Midbrain (tissue), 1 donor: ENCODE measurements around the gene CORT.
"Not testable (repeated sequence)": the region's sequence is repeated elsewhere in the genome, so short reads cannot be mapped to it uniquely, and the experiment has no call there.

Experiments used
- DNase-seq: peaks from one replicate; lab custom pipeline; 2025; lab: John Stamatoyannopoulos, UW

The CORT gene

DNA sequence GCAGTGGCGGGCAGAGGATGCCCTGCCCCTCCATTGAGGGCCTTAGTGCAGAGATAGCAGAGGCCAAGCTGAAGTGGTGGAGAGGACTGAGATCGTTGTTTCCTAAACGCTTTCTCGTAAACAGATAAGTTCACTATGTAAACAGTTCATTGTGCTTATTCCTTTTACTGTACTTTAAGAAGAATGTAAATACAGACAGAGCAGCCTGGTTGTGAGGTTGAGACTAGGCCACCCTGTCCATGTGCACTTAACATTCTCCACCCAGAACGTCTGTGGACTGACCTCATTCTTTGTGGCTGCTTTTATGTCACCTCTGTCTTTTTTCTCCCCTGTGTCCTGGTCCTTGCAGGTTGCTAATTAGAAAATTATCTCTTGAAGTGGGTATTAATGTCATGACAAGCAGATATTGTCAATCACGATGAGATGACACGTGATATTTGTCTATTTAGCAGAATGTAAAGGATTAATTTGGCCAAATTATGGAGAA, 11.1 kb upstream of the CORT start:
- DNase-seq: no peak

DNA sequence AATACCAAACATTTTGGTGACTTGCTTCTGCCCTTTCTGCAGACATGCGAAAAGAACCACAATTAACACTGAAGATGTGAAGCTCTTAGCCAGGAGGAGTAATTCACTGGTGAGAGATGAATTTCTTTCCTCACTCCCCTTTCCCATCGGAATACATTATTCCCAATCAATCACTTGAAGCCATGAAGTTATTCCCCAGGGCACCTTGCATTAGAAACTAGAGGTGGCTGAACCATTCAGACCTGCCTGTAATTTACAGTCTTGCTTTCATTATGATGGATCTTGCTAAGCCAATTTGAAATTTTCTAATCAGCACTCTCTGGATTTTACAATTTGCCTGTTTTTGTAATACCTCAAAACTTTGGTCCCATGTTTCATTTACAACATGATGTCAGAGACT, 9.5 kb upstream of the CORT start:
- no peak for DNase-seq

DNA sequence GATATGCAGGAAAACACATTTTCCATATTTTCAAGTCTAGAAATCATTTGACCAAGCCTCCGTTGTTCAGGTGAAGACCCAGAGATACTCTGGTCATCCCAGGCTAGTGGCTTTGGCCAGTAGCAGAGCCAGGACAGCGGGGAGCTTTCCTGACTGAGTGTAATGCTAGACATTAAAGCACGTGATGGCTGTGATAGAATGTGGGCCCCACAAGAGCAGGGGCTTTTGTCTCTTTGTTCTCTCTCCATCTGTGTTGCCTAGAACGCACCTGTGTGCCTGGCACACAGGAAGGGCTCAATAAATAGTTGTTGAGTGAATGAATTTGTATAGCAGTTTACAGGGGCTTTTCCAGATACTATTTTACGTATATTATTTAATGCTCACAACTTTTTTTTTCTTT, 9.0 kb upstream of the CORT start:
- DNase-seq: no peak

DNA sequence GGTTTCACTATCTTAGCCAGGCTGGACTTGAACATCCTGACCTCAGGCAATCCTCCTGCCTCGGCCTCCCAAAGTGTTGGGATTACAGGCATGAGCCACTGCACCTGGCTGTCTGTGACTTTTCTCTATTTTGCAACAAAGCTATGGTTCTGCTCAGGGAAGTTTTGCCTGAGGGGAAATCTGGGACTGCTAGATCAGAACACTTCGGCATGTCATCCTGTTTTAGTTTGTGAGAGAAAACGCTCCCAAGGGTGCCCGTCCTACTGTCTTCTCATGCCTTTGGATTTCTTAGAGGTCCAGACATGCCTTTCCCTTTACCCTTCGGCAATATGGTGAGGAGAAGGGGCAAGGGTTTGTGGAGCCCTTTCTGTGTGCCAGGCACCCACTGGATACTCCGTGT, 5.6 kb upstream of the CORT start:
- no peak for DNase-seq

DNA sequence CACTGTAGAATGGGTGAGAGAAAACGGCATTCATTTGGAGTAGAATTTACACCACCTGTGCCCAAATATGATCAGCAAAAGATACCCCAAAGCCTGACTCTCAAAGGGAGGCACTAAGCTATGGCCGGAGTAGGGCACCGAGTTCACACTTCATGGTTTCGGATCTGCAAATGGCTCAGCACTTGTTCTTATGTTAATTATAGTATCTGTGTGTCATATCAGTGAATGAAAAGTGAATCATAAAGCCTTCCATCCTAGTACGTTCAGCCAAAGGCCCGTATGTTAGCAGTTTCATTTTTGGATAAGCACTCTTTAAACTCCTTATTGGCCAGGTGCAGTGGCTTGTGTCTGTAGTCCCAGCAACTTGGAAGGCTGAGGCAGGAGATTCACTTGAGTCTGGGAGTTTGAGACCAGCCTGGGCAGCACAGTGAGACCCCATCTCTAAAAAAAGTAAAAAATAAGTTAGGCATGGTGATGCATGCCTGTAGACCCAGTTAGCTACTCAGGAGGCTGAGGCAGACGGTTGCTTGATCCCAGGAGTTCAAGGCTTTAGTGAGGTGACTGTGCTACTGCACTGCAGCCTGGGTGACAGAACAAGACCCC, 4.9 kb upstream of the CORT start:
- DNase-seq: no peak

DNA sequence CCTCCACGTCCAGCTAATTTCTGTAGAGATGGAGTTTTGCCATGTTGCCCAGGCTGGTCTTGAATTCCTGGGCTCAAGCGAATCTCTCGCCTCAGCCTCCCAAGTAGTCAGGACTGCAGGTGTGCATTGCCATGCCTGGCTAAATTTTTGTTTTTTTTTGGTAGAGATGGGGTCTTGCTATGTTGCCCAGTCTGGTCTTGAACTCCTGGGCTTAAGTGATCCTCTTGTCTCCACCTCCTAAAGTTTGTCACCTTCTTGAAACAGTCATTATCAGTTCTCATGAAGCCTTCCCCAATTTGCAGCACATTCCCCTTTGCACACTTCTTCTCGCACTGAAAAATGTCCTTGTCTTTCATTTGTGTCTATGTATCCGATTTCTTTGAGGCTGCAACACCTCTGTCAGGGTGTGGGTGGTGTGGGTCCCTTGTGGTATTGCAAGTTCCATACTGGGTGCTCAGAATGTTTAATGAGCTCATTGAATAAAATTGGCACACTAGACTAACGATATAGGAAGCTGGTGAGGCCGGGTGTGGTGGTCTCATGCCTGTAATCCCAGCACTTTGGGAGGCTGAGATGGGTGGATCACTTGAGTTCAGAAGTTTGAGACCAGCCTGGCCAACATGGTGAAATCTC, 2.9 kb upstream of the CORT start:
- DNase-seq: no peak

DNA sequence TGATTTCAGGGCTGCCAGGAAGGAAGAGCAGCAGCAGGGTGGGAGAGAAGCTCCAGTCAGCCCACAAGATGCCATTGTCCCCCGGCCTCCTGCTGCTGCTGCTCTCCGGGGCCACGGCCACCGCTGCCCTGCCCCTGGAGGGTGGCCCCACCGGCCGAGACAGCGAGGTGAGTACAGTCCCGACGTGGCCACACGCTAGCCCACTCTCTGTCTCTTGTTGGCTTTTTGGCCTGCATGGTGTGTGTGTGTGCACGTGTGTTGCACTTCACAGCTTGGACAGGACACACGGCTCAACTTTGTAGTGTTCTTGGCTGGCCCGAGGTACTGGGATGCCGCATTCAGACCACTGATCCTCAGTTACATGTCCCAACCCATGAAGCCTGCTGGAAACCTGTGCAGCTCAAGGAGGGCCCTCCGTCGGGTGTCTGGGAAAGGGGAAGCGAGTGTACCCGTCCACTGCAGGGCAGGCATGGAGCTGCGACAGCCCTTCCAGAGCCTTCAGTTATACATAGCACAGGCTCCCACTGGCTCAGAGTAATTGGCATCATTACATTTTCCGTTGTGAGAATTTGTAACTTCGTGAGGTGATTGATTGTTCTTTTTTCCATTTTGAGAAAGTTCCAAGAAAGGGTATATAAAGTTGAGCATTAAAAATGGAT, 454 bp downstream of the CORT start:
- no peak for DNase-seq

DNA sequence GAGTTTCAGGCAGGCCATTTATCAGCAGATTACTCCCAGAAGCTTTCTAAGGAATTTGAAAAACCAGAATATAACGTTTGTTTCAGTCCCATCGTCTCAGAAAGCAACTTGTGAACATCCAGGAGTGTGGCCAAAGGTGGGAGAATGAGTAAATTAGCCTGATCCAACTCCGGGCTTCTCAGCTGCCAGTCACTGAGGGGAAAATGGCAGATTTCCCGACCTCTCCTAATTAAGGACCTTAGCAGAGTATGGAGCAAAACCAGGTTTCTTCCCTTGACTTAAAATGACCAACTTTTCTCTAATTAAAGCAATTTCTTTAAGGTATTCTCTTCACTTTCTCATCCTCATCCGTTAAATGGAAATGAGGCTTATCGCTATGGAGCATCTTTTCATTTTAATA, 1.0 kb downstream of the CORT start:
- no peak for DNase-seq

DNA sequence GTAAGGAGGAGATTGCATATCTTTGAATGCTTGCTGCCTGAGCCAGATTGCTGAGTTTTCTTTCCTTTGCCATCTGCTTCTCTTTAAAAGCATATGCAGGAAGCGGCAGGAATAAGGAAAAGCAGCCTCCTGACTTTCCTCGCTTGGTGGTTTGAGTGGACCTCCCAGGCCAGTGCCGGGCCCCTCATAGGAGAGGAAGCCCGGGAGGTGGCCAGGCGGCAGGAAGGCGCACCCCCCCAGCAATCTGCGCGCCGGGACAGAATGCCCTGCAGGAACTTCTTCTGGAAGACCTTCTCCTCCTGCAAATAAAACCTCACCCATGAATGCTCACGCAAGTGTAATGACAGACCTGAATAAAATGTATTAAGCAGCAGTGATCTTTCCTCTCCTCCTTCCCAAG, 1.5 kb downstream of the CORT start:
- no peak for DNase-seq

DNA sequence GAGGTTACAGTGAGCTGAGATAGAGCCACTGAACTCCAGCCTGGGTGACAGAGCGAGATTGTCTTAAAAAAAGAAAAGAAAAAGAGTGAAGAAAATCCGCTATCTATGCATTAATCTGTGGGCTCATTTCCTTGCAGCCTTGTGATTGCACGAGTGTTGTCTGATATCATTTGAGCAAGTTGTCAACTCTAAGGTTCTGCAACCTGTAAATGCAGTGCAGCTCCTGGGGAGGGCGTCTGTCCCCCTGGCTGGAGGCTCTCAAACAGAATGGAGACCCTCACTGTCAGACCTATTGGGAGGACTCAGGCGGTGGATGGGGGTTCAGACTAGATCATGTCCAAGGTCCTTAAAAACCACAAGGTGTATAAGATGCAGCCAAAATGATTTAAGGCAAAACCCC, 6.2 kb downstream of the CORT start:
- no peak for DNase-seq

DNA sequence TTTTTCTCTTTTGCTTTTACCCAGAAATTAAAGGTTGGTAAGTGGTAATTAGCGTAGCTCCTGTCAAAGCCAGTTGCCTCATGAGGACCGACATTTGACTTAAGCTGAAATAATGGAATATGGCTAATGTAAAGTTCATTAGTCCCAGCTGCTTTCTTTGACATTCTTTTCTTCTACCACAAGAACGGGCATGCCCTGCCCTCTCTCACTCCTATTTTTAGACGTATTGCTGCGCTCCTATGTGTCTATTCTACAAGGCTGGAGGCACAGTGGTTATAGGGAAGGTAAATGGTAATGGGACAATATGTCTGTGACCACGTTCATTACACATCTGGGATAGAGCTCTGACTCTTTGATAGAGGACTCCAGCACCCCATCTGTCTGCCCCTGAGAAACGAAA, 6.8 kb downstream of the CORT start:
- no peak for DNase-seq

DNA sequence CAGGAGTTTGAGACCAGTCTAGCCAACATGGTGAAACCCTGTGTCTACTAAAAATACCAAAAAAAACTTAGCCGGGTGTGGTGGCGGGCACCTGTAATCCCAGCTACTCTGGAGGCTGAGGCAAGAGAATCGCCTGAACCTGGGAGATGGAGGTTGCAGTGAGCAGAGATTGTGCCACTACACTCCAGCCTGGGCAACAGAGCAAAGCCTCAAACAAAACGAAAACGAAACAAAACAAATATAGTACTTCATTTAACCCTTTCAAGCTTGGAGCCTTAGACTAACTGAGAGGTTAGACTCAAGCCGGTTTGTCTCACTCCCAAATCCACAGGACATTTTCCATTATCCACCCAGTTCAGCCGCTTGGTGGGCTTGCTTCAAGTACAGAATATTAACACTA, 7.6 kb downstream of the CORT start:
- DNase-seq: not testable (repeated sequence)

DNA sequence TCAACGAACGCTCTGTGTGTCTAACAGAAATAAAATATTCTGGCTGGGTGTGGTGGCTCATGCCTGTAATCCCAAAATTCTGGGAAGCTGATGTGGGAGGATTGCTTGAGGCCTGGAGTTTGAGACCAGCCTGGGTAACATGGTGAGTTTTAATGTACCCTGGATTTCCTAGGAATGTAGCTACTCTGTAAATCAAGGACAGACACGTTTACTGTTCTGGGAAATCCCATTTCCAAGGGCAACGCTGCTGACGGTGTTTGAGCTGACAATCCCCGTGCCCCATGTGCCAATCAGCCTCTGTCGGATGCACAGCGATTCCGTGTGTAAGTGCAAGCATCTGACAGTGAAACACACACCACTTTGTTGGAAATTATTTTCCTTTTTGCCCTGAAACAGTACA, 8.0 kb downstream of the CORT start:
- no peak for DNase-seq

DNA sequence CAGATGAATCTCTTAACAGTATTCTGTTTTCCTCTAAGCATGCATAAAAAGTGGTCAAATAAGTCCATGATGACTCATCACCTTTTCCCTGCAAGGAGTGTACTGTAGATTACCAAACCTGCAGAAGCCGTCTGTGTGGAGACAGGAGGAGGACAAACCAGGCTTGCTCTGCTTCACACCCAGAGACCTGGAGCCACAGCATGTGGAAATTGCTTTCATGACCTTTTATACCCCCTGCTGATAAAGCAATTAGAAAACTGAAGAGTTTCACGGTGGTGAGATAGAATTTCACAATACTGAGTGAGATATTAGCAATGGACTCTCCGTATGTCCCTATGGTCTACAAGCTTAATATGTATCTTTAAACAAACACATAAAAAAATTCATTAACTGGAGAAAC, 9.4 kb downstream of the CORT start:
- DNase-seq: no peak

DNA sequence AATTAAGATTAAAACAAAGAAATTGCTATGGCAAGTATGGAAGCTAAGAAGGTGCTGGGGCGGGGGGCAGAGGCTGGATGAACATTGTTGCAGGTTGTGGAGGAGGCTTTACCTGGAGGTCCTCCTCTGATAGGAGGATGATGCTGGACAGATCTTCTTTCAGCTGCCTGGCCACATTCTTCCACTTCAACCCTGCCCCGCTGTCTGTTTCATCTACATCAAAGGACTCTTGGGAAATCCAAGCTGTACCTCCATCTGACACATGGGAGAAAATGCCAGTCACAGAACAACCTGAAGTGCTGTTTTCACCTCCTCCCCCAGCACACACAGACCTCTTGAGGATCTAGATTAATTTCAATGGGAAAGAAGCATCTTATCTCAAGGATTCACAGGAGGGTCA, 17.2 kb downstream of the CORT start:
- no peak for DNase-seq

DNA sequence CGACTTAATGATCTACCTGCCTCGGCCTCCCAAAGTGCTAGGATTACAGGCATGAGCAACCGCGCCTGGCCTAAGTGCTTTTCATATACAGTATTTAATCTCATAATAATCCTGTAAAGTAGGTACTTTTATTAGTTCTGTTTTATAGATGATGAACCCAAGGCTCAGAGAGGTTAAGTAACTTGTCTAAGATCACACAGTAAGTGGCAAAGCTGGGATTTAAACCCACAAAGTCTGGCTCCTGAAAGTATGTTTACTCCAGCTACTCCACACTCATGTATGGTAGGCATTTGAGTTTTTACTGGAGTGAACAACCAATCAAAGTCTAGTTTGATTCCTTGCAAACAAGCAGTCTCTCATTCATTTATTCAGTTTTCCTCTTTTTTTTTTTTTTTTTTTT, 20.2 kb downstream of the CORT start:
- DNase-seq: no peak

DNA sequence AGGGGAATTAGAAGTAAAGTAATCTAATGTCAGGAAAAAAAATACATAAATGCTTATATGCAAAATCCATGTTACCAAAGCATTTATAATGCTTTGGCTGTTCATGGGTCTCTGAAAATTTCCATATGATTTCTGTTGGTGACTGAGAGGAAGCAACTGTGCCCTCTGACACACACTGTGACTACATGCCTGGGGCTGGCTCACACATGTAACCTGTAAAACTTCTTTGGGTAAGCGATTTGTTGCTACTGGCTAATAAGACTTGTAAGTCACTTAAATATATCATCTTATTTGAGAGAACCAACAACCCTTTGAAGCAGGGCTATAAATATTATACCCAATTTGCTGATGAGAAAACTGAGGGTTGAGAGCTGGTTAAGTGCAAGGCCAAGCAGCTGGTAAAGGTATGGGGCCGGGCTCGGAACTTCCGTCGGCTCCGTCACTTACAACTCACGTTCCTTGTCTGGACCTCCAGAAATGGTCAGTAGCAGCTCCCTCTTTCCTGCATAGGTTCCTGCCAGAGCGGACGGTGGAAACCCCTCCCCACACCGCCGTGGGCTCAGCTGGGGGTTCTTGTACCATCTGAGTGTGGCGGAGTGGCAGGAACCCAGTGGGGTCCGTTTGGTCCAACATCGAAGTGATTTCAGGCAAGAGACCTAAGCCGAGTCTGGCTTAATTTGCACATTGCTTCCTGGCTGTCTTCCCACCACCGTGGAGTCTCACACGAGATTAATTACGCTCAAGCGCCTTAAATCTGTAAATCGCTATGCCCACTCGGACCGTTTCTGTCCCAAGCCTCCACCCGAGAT, 21.8 kb downstream of the CORT start:
- DNase-seq: no peak

DNA sequence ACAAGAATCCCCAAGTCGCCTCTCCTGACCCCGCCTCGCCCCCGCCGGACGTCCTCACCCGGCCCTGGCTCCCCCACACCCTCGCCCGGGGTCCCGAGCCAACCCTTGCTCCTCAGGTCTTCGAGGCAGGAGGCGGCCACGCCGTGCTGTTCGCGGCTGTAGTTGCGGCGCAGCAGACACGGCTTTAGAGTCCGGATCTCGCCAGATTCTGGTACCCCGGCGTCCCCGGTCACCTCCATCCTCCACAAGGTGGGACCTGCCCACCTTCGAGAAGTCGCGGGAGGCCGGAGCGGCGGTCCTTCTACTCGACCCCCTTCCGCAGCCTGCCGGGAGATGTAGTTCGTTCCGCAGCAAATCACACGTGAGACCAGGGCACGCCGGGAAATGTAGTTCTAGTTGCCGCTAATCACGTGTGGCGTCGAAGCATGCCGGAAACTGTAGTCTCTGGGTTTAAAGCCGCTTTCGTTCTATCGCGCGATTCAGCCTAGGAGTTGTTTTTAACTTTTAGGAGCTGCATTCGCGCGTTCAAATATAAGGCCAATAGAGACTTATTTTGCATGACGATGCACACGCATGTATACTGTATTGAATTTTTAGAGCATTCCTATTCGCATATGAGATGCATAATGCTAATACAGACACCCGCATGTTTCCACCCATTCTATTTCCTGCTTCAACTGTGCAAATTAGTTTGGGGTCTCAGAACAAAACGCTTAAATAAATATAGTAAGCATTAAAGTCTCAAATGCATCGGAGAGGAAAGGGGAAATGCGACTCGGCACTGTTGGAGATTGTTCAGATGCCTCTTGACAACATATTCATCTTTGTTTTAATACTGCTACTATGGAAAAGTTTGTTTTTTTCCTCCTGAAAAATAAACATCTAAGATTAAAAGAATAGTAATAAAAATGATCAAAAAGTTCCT, 22.7 kb downstream of the CORT start, which contains the start of gene DFFA:
DFFA (minus strand) TSS at position 310 of the 925 bp plus-strand sequence; CDS start at position 239, 71 bp downstream.
- peak; percentile 97 for DNase-seq

DNA sequence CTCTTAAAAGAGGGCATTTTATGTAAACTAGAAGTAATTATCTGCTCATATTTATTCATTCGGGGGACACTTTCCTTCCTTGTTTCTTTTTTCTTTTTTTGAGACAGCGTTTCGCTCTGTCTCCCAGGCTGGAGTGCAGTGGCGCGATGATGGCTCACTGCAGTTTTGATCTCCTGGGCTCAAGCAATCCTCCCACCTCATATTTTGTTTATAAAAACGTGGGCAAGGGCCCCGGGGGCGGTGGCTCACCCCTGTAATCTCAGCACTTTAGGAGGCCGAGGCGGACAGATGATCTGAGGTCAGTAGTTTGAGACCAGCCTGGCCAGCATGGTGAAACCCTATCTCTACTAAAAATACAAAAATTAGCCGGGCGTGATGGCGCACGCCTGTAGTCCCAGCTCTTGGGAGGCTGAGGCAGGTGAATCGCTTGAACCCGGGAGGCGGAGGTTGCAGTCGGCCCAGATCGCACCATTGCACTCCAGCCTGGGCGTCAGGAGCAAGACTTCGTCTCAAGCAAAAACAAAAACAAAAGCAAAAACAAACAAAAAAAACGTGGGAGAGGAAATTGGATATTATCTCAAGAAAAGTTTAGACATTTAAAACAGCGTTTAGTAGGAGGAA, 23.4 kb downstream of the CORT start:
- no peak for DNase-seq

DNA sequence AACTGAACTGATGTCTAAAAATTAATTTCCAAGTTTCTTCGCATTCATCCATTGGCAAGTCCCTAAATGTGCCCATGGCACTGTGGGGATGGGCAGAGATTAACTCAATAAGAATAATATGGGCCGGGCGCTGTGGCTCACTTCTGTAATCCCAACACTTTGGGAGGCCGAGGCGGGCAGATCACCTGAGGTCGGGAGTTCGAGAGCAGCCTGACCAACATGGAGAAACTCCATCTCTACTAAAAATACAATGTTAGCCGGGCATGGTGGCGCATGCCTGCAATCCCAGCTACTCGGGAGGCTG, 24.4 kb downstream of the CORT start:
- not testable (repeated sequence) for DNase-seq
